Body of pancreas (tissue), 4 donors: Measurements from ENCODE around the gene POU3F1. TPM values are rescaled to one million over a fixed set of nuclear protein-coding genes. Genes with fewer than 3 reads are reported as not detected.

Source experiments
- ATAC-seq: fragments of 150-250 bp; one replicate; pipeline ENCODE4 v1.9.1; 2016
- DNase-seq, 4 donors: peaks; one replicate each; pipeline ENCODE4 v3.0.0-alpha.2; 2019
- H3K27ac ChIP-seq, 4 donors: fragments of 200-600 bp; sonication (generic); 1 replicate in 3 of 4; 2 replicates in 1 of 4; pipeline versions ENCODE4 v1.5.1 to v1.6.1; 2016 to 2019; ENCODE audit warnings: mild to moderate bottlenecking in 1 of 4, mixed read lengths in 1 of 4, moderate library complexity in 1 of 4
- H3K27me3 ChIP-seq, 2 donors: fragments of 200-600 bp; sonication (generic); one replicate each; pipeline ENCODE4 v1.6.0; 2016; ENCODE audit warnings: mild to moderate bottlenecking in 1 of 2
- H3K36me3 ChIP-seq, 2 donors: fragments of 200-600 bp; sonication (generic); replicated peaks in 1 of 2; 2 replicates each; pipeline ENCODE4 v1.5.1; 2016; ENCODE audit warnings: low read depth in 2 of 2; ENCODE audit not compliant: insufficient read depth in 1 of 2
- H3K4me1 ChIP-seq: fragments of 200-600 bp; sonication (generic); one replicate; pipeline ENCODE4 v1.6.0; 2016
- H3K4me3 ChIP-seq, 2 donors: fragments of 200-600 bp; sonication (generic); 1 replicate in 1 of 2; 2 replicates in 1 of 2; pipeline ENCODE4 v1.5.1; 2016 to 2019
- H3K9me3 ChIP-seq, 3 donors: fragments of 200-600 bp; sonication (generic); 1 replicate in 2 of 3; 2 replicates in 1 of 3; pipeline ENCODE4 v1.5.1; 2016
- CTCF ChIP-seq, 7 experiments: fragments of 450-650 bp in 4 of 7; fragments of 200-600 bp in 3 of 7; sonication (generic) in 3 of 7; IDR thresholded peaks; one replicate each; pipeline ENCODE4 v1.5.1; 2016 to 2019; ENCODE audit warnings: antibody characterized with exemption in 7 of 7
- POLR2A ChIP-seq, 3 donors: fragments of 450-650 bp; IDR thresholded peaks; one replicate each; pipeline ENCODE4 v1.6.1; 2016; ENCODE audit warnings: antibody characterized with exemption in 3 of 3, mild to moderate bottlenecking in 2 of 3
- WGBS, 2 donors: methylation state at CpG; one replicate each; pipeline ENCODE4 v1.1.5; 2017; 5-methylcytosine and 5-hydroxymethylcytosine counted together
- intact Hi-C: fragments of 100-400 bp; cut with DNase I; formaldehyde crosslinking; loops from one replicate; pipeline ENCODE4 v1.15.1; 2023
- total RNA-seq, 2 donors: library from RNA; depleted of rRNA; stranded (reverse); fragments of >200 nt; gene quantifications; one replicate each; pipeline ENCODE4 v1.1.0, GENCODE V29; 2016

The POU3F1 gene
- total RNA-seq, 2 donors from 2014 or later: not detected

DNA sequence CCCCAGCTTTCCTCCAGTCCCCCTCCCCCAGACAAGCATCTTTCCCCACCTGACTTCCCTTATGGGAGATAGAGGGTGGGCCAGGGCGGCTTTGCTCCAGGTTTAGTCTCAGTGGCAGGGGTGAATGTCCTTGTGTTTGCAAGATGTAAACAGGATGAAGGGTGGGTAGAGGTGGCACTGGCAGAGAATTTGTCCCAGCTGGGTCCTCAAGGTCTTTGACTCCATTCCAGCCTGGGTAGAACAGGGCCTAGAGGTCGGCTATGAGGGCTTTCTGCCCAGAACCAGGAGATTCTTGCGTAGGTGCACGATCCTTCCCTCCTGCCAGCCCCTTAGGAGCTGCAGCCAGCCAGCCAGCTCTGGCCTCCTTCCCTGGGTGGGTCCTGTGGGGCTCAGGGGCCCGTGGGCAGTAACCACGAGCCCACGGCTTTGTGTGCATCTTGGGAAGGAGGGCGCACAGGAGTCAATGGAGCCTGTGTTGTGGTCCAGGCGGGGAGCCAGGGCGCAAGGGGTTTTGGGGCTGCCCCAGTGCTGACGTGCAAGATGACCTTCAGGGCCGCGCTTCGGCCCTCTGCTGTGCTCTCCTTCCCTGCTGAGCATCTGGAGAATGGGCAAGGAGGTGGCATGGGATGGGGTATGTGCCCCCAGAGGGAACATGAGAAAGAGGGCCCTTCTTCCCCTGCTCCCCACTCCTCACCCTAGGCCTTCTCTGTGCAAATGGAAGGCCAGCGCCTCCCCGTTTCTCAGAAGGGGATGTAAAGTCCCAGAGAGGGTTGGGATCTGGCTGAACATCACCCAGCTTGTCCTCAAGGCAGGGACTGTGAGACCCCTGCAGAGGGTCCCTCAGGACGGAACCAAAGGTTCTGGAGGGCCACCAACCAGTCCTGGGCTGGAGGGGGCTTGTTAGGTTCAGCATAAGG lies 15.7 kb downstream of the POU3F1 start:
- ATAC-seq: peak; percentile 77
- peak; percentile 50 to 83 (median 74) for DNase-seq
- WGBS, 2 donors: 29 to 55% methylated on average over 7 to 17 of the region's 17 CpGs
- no peaks in the 10 kb centered on the region for H3K9me3 ChIP-seq
- H3K27me3 ChIP-seq: no peaks in the 10 kb centered on the region
- H3K27ac ChIP-seq: peak overlapping the region; percentile 52 to 79 (median 64)
- no peak overlapping the region for H3K4me3 ChIP-seq
- TF ChIP-seq POLR2A (IDR thresholded peaks at IDR 0.05): no peak
- no peak for TF ChIP-seq CTCF (IDR thresholded peaks at IDR 0.05)
- intact Hi-C loops: loop anchor here (10.0 kb wide), 1 partner anchor 804 kb away; no protein-coding TSS in a partner anchor
- peaks cover 31% of the 10 kb centered on the region for H3K4me1 ChIP-seq
- peaks cover 0 to under 1% of the 10 kb centered on the region in 2 donors for H3K36me3 ChIP-seq

- H3K36me3 ChIP-seq: peaks cover 0 to 9% of the 10 kb centered on the region in 2 donors
- H3K27ac ChIP-seq: peak overlapping the region; percentile 52 to 79 (median 64)
- no peaks in the 10 kb centered on the region for H3K27me3 ChIP-seq
- no peak for TF ChIP-seq CTCF (IDR thresholded peaks at IDR 0.05)
- peak in 1 of 3 donors; percentile 10 for TF ChIP-seq POLR2A (IDR thresholded peaks at IDR 0.05)
- peak; percentile 53 to 83 (median 77) for DNase-seq
- no peak overlapping the region for H3K4me3 ChIP-seq
- WGBS, 2 donors: 7 to 12% methylated on average over 9 to 12 of the region's 12 CpGs
- H3K4me1 ChIP-seq: peaks cover 31% of the 10 kb centered on the region
- ATAC-seq: peak; percentile 70
- no peaks in the 10 kb centered on the region for H3K9me3 ChIP-seq
- intact Hi-C loops: loop anchor here (10.0 kb wide), 1 partner anchor 805 kb away; no protein-coding TSS in a partner anchor
Measured at GRCh38 chr1:38029685-38030511, 16.7 kb downstream of the POU3F1 start.

DNA sequence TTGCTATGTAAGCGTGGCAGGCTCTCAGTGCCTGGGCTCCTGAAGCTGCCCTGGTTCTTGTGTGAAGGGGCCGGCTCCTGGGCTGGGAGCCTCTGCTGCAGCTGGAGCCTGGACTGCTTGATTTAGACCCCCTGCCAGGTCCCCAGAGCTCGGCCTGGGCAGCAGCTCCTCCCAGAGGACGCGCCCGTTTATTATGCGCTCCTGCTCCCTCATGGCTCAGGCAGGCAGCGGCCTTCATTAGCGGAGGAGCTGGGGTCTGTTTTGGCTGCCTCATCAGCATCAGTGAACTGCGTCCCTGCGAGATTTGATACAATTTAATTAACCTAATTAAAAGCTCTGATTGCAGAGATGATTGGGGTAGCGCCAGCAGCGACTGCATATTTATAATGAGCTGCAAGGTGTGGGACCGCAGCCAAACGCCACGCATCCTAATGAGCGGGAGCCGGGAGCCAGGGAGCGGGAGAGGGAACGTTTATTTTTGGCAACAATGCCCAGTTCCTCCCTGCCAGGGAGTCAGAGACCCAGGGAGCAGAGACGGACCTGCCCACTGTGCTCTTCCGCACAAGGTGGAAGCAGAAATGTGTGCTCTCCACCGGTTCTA lies 17.4 kb downstream of the POU3F1 start:
- peak overlapping the region; percentile 52 to 79 (median 64) for H3K27ac ChIP-seq
- 19 to 43% methylated on average over 11 to 23 of the region's 23 CpGs for WGBS, 2 donors
- no peaks in the 10 kb centered on the region for H3K9me3 ChIP-seq

More for the DNA sequence above, 17.4 kb downstream of the POU3F1 start:
- no peak overlapping the region for H3K4me3 ChIP-seq
- DNase-seq (peak in 1 of 4 donors; percentile 47), ATAC-seq (no peak)
- TF ChIP-seq CTCF (IDR thresholded peaks at IDR 0.05): no peak
- TF ChIP-seq POLR2A (IDR thresholded peaks at IDR 0.05): no peak
- no peaks in the 10 kb centered on the region for H3K27me3 ChIP-seq
- intact Hi-C loops: no loop called here
- peaks cover 31% of the 10 kb centered on the region for H3K4me1 ChIP-seq
- peaks cover 0 to 12% of the 10 kb centered on the region in 2 donors for H3K36me3 ChIP-seq
